Measurements from ENCODE around the gene KCNJ1. TPM values are rescaled to one million over a fixed set of nuclear protein-coding genes. Genes with fewer than 3 reads are reported as not detected.

The KCNJ1 gene
- total RNA-seq, 8 experiments from 2014 or later: 0.05 to 0.47 (median 0.14) TPM; not detected in 2

GRCh38 chr11:128896356-128896755, 29.3 kb upstream of the KCNJ1 start:
- in situ Hi-C loops (cut with MboI; ENCODE audit: low pct_unique_long_range_greater_than_20kb in 2 of 9, low sequenced_read_pairs in 9 of 9, unreplicated experiment in 9 of 9): loop anchor here in 2 of 9 experiments (25.0 kb wide), 3 partner anchors 191 to 866 kb away; no protein-coding TSS in a partner anchor
- Histone ChIP-seq H3K4me3 (no peak overlapping the region), H3K4me1 (replicated peaks in 1 of 2) (peaks cover 5 to 26% of the 10 kb centered on the region in 2 donors), H3K27ac (no peak overlapping the region)
- WGBS, 10 experiments: 0 to 60% (median 17%) methylated on average over 1 of the region's 2 CpGs; no CpG with 5 or more reads in 7 of the 10 experiments
- peak in 6 of 8 experiments; percentile 22 to 98 (median 46) for ATAC-seq (replicated peaks in 6 of 8)

- in situ Hi-C loops (cut with MboI; ENCODE audit: low pct_unique_long_range_greater_than_20kb in 2 of 9, low sequenced_read_pairs in 9 of 9, unreplicated experiment in 9 of 9): loop anchor here in 2 of 9 experiments (25.0 kb wide), 3 partner anchors 192 to 867 kb away; no protein-coding TSS in a partner anchor
- no CpG with 5 or more reads among the region's 9 CpGs for WGBS, 10 experiments
These were observed 28.4 kb upstream of the KCNJ1 start for GRCh38 chr11:128895526-128895925.

GRCh38 chr11:128894685-128895084, 27.6 kb upstream of the KCNJ1 start:
- in situ Hi-C loops (cut with MboI; ENCODE audit: low pct_unique_long_range_greater_than_20kb in 2 of 9, low sequenced_read_pairs in 9 of 9, unreplicated experiment in 9 of 9): loop anchor here in 2 of 9 experiments (5.0 to 25.0 kb wide), 4 partner anchors 58 to 868 kb away; no protein-coding TSS in a partner anchor
- Histone ChIP-seq H3K4me3 (no peak overlapping the region), H3K4me1 (replicated peaks in 1 of 2) (peaks cover 9 to 30% of the 10 kb centered on the region in 2 donors), H3K27ac (no peak overlapping the region)
- no peak for ATAC-seq (replicated peaks in 6 of 8)
- 67 to 94% (median 80%) methylated on average over 1 to 5 of the region's 6 CpGs; no CpG with 5 or more reads in 5 of the 10 experiments for WGBS, 10 experiments

More at GRCh38 chr11:128895526-128895925, 28.4 kb upstream of the KCNJ1 start:
- no peak overlapping the region for H3K27ac ChIP-seq
- H3K4me3 ChIP-seq: no peak overlapping the region
- ATAC-seq (replicated peaks in 6 of 8): no peak
- peaks cover 4 to 24% of the 10 kb centered on the region in 2 donors for H3K4me1 ChIP-seq (replicated peaks in 1 of 2)

GRCh38 chr11:128894286-128894681, 27.2 kb upstream of the KCNJ1 start:
- in situ Hi-C loops (cut with MboI; ENCODE audit: low pct_unique_long_range_greater_than_20kb in 2 of 9, low sequenced_read_pairs in 9 of 9, unreplicated experiment in 9 of 9): loop anchor here in 2 of 9 experiments (5.0 to 25.0 kb wide), 4 partner anchors 58 to 868 kb away; no protein-coding TSS in a partner anchor
- 78 to 100% (median 96%) methylated on average over 1 to 3 of the region's 3 CpGs; no CpG with 5 or more reads in 3 of the 10 experiments for WGBS, 10 experiments

GRCh38 chr11:128893578-128894285, 26.6 kb upstream of the KCNJ1 start:
- H3K27ac ChIP-seq: no peak overlapping the region
- ATAC-seq (replicated peaks in 6 of 8): no peak
- 60 to 100% (median 80%) methylated on average over 1 to 7 of the region's 9 CpGs for WGBS, 10 experiments
- in situ Hi-C loops (cut with MboI; ENCODE audit: low pct_unique_long_range_greater_than_20kb in 2 of 9, low sequenced_read_pairs in 9 of 9, unreplicated experiment in 9 of 9): loop anchor here in 2 of 9 experiments (5.0 to 25.0 kb wide), 4 partner anchors 59 to 869 kb away; no protein-coding TSS in a partner anchor
- H3K4me3 ChIP-seq: no peak overlapping the region
- H3K4me1 ChIP-seq (replicated peaks in 1 of 2): peaks cover 12 to 31% of the 10 kb centered on the region in 2 donors

More at GRCh38 chr11:128894286-128894681, 27.2 kb upstream of the KCNJ1 start:
- no peak overlapping the region for H3K27ac ChIP-seq
- no peak overlapping the region for H3K4me3 ChIP-seq
- H3K4me1 ChIP-seq (replicated peaks in 1 of 2): peaks cover 12 to 31% of the 10 kb centered on the region in 2 donors
- ATAC-seq (replicated peaks in 6 of 8): no peak

- Histone ChIP-seq H3K27ac (no peak overlapping the region), H3K4me3 (no peak overlapping the region), H3K4me1 (replicated peaks in 1 of 2) (peaks cover 12 to 31% of the 10 kb centered on the region in 2 donors)
- ATAC-seq (replicated peaks in 6 of 8): no peak
- WGBS, 10 experiments: 29 to 100% (median 79%) methylated on average over 1 to 4 of the region's 4 CpGs; no CpG with 5 or more reads in 1 of the 10 experiments
- in situ Hi-C loops (cut with MboI; ENCODE audit: low pct_unique_long_range_greater_than_20kb in 2 of 9, low sequenced_read_pairs in 9 of 9, unreplicated experiment in 9 of 9): loop anchor here in 2 of 9 experiments (5.0 to 25.0 kb wide), 4 partner anchors 59 to 869 kb away; no protein-coding TSS in a partner anchor
These were observed 25.9 kb upstream of the KCNJ1 start for GRCh38 chr11:128892866-128893565.

- no peak for ATAC-seq (replicated peaks in 6 of 8)
- in situ Hi-C loops (cut with MboI; ENCODE audit: low pct_unique_long_range_greater_than_20kb in 2 of 9, low sequenced_read_pairs in 9 of 9, unreplicated experiment in 9 of 9): loop anchor here in 2 of 9 experiments (5.0 to 25.0 kb wide), 4 partner anchors 60 to 870 kb away; no protein-coding TSS in a partner anchor
- Histone ChIP-seq H3K4me1 (replicated peaks in 1 of 2) (peaks cover 17 to 40% of the 10 kb centered on the region in 2 donors), H3K4me3 (peak overlapping the region in 1 of 5 donors; percentile 47), H3K27ac (no peak overlapping the region)
- 60 to 100% (median 80%) methylated on average over 1 of the region's 6 CpGs; no CpG with 5 or more reads in 5 of the 10 experiments for WGBS, 10 experiments
These were observed 24.9 kb upstream of the KCNJ1 start for GRCh38 chr11:128891913-128892398.

- H3K27ac ChIP-seq: peak within 1 kb of the TSS; percentile 6 to 62
- H3K4me1 ChIP-seq (replicated peaks in 1 of 2): peaks cover 22 to 41% of the 10 kb centered on the region in 2 donors
- ATAC-seq (replicated peaks in 6 of 8): peak; percentile 73 to 83 (median 78)
- in situ Hi-C loops (cut with MboI; ENCODE audit: low pct_unique_long_range_greater_than_20kb in 2 of 9, low sequenced_read_pairs in 9 of 9, unreplicated experiment in 9 of 9): loop anchor here in 2 of 9 experiments (5.0 to 25.0 kb wide), 4 partner anchors 62 to 872 kb away; no protein-coding TSS in a partner anchor
- 0 to 10% (median 1%) methylated on average over 5 to 22 of the region's 85 CpGs; no CpG with 5 or more reads in 7 of the 10 experiments for WGBS, 10 experiments
- H3K4me3 ChIP-seq: peak within 1 kb of the TSS; percentile 32 to 49 (median 47)
These were observed 23.7 kb upstream of the KCNJ1 start, which contains the start of gene KCNJ5 for GRCh38 chr11:128890543-128891368. TSS of gene KCNJ5 (plus strand) at chr11:128891356. CDS start at chr11:128911274, 19,918 bp downstream.

GRCh38 chr11:128890216-128890542, 23.1 kb upstream of the KCNJ1 start:
- peak overlapping the region; percentile 6 to 62 for H3K27ac ChIP-seq
- no peak for ATAC-seq (replicated peaks in 6 of 8)

GRCh38 chr11:128889657-128890213, 22.6 kb upstream of the KCNJ1 start:
- in situ Hi-C loops (cut with MboI; ENCODE audit: low pct_unique_long_range_greater_than_20kb in 2 of 9, low sequenced_read_pairs in 9 of 9, unreplicated experiment in 9 of 9): loop anchor here in 7 of 9 experiments (5.0 to 25.0 kb wide), 5 partner anchors 63 to 873 kb away; no protein-coding TSS in a partner anchor
- H3K4me3 ChIP-seq: peak overlapping the region in 2 of 5 donors; percentile 32 to 47
- 57 to 100% (median 69%) methylated on average over 1 to 5 of the region's 8 CpGs; no CpG with 5 or more reads in 2 of the 10 experiments for WGBS, 10 experiments

More at GRCh38 chr11:128890216-128890542, 23.1 kb upstream of the KCNJ1 start:
- in situ Hi-C loops (cut with MboI; ENCODE audit: low pct_unique_long_range_greater_than_20kb in 2 of 9, low sequenced_read_pairs in 9 of 9, unreplicated experiment in 9 of 9): loop anchor here in 2 of 9 experiments (5.0 to 25.0 kb wide), 4 partner anchors 62 to 872 kb away; no protein-coding TSS in a partner anchor
- peak overlapping the region; percentile 32 to 49 (median 47) for H3K4me3 ChIP-seq
- H3K4me1 ChIP-seq (replicated peaks in 1 of 2): peaks cover 22 to 41% of the 10 kb centered on the region in 2 donors
- 4 to 77% (median 20%) methylated on average over 1 to 5 of the region's 9 CpGs; no CpG with 5 or more reads in 5 of the 10 experiments for WGBS, 10 experiments

More at GRCh38 chr11:128889657-128890213, 22.6 kb upstream of the KCNJ1 start:
- Histone ChIP-seq H3K27ac (no peak overlapping the region), H3K4me1 (replicated peaks in 1 of 2) (peaks cover 22 to 39% of the 10 kb centered on the region in 2 donors)
- ATAC-seq (replicated peaks in 6 of 8): no peak

Measured in motor neuron (in vitro differentiated cells).